Fibroblast of lung (primary cell): ENCODE data around the gene CNNM2. TPM values are rescaled to one million over a fixed set of nuclear protein-coding genes. Genes with fewer than 3 reads are reported as not detected.
"Not testable (repeated sequence)": the region's sequence is repeated elsewhere in the genome, so short reads cannot be mapped to it uniquely, and the experiment has no call there.

ENCODE experiments used
- DNase-seq, 2 donors: peaks; one replicate each; pipeline versions ENCODE4 v3.0.0 to v3.0.0-alpha.2; 2010; ENCODE audit warnings: low read depth in 2 of 2
- H2AFZ ChIP-seq: 2 replicates; pipeline ENCODE4 v1.5.1; 2012; ENCODE audit warnings: low read length, control low read depth, inconsistent platforms
- H3K27ac ChIP-seq: 2 replicates; pipeline ENCODE4 v1.5.1; 2011; ENCODE audit warnings: low read length, control low read depth; ENCODE audit not compliant: insufficient read depth
- H3K27me3 ChIP-seq: 2 replicates; pipeline ENCODE4 v1.5.1; 2011; ENCODE audit warnings: mild to moderate bottlenecking, low read length; ENCODE audit not compliant: control insufficient read depth, insufficient read depth
- H3K36me3 ChIP-seq: 2 replicates; pipeline ENCODE4 v1.5.1; 2011; ENCODE audit warnings: low read length; ENCODE audit not compliant: control insufficient read depth, insufficient read depth
- H3K4me1 ChIP-seq: 2 replicates; pipeline ENCODE4 v1.5.1; 2011; ENCODE audit warnings: low read length; ENCODE audit not compliant: control insufficient read depth, insufficient read depth; ENCODE audit errors: extremely low read depth
- H3K4me2 ChIP-seq: 2 replicates; pipeline ENCODE4 v1.5.1; 2011; ENCODE audit warnings: low read length, control low read depth; ENCODE audit not compliant: insufficient read depth; ENCODE audit errors: extremely low read depth
- H3K4me3 ChIP-seq, 4 experiments: fragments of 200-600 bp in 1 of 4; sonication (generic) in 1 of 4; replicated peaks in 1 of 4; 2 replicates each; pipeline ENCODE4 v1.5.1; 2011 to 2016; ENCODE audit warnings: low read length in 4 of 4, low read depth in 3 of 4, mild to moderate bottlenecking in 3 of 4, control low read depth in 2 of 4, inconsistent platforms in 1 of 4, mixed read lengths in 1 of 4; ENCODE audit not compliant: insufficient read depth in 1 of 4; ENCODE audit errors: control extremely low read depth in 1 of 4
- H3K79me2 ChIP-seq: 2 replicates; pipeline ENCODE4 v1.5.1; 2012; ENCODE audit warnings: mild to moderate bottlenecking, low read length, inconsistent platforms; ENCODE audit not compliant: control insufficient read depth, insufficient read depth
- H3K9ac ChIP-seq: 2 replicates; pipeline ENCODE4 v1.5.1; 2011; ENCODE audit warnings: mild to moderate bottlenecking, low read length, control low read depth; ENCODE audit not compliant: insufficient read depth
- H3K9me3 ChIP-seq: 2 replicates; pipeline ENCODE4 v1.5.1; 2012; ENCODE audit warnings: low read depth, low read length; ENCODE audit not compliant: control insufficient read depth, insufficient read depth
- H4K20me1 ChIP-seq: 2 replicates; pipeline ENCODE4 v1.5.1; 2011; ENCODE audit warnings: low read length; ENCODE audit not compliant: control insufficient read depth, insufficient read depth; ENCODE audit errors: extremely low read depth
- CTCF ChIP-seq, 2 donors: IDR thresholded peaks in 1 of 2; conservative IDR thresholded peaks in 1 of 2; 1 replicate in 1 of 2; 2 replicates in 1 of 2; pipeline ENCODE4 v1.5.1; 2011 to 2012; ENCODE audit warnings: low read length in 2 of 2, control low read depth in 1 of 2, inconsistent platforms in 1 of 2, low read depth in 1 of 2, mild to moderate bottlenecking in 1 of 2
- EZH2 ChIP-seq: IDR thresholded peaks from 2 replicates; pipeline ENCODE4 v1.5.1; 2012; ENCODE audit warnings: low read length, control low read depth, mild to moderate bottlenecking; ENCODE audit errors: missing control alignments
- polyA plus RNA-seq, 2 donors: library from polyadenylated mRNA; depleted of rRNA in 1 of 2; stranded (reverse) in 1 of 2; unstranded in 1 of 2; fragments of >200 nt; gene quantifications; 2 replicates each; pipeline ENCODE4 v1.2.1, GENCODE V29; 2011 to 2012; ENCODE audit warnings: missing spikeins in 1 of 2
- total RNA-seq: library from RNA; depleted of rRNA; stranded (reverse); fragments of >200 nt; gene quantifications from 2 replicates; pipeline ENCODE4 v1.2.1, GENCODE V29; 2014

CNNM2 gene
- total and polyA plus RNA-seq, 2 donors (not counting 1 experiment from before 2014, with no cell fraction given): 3.4 to 6.1 TPM

GRCh38 chr10:102967123-102967522 lies 49.0 kb downstream of the CNNM2 start:
- no peak overlapping the region for H3K27ac ChIP-seq
- no peak overlapping the region for H3K4me3 ChIP-seq
- H3K9ac ChIP-seq: no peak overlapping the region
- no peaks in the 10 kb centered on the region for H3K27me3 ChIP-seq
- H2AFZ ChIP-seq: no peak overlapping the region
- no peaks in the 10 kb centered on the region for H3K4me1 ChIP-seq
- no peak overlapping the region for H3K4me2 ChIP-seq
- H4K20me1 ChIP-seq: no peaks in the 10 kb centered on the region
- no peak for TF ChIP-seq CTCF (conservative IDR thresholded peaks at IDR 0.05 in 1 of 2, IDR thresholded peaks at IDR 0.05 in 1 of 2; ENCODE audit: low read depth in 1 of 2, low read length in 2 of 2)
- no peak for TF ChIP-seq EZH2
- H3K9me3 ChIP-seq: no peaks in the 10 kb centered on the region
- no peak for DNase-seq
- no peaks in the 10 kb centered on the region for H3K36me3 ChIP-seq
- no peaks in the 10 kb centered on the region for H3K79me2 ChIP-seq

DNA sequence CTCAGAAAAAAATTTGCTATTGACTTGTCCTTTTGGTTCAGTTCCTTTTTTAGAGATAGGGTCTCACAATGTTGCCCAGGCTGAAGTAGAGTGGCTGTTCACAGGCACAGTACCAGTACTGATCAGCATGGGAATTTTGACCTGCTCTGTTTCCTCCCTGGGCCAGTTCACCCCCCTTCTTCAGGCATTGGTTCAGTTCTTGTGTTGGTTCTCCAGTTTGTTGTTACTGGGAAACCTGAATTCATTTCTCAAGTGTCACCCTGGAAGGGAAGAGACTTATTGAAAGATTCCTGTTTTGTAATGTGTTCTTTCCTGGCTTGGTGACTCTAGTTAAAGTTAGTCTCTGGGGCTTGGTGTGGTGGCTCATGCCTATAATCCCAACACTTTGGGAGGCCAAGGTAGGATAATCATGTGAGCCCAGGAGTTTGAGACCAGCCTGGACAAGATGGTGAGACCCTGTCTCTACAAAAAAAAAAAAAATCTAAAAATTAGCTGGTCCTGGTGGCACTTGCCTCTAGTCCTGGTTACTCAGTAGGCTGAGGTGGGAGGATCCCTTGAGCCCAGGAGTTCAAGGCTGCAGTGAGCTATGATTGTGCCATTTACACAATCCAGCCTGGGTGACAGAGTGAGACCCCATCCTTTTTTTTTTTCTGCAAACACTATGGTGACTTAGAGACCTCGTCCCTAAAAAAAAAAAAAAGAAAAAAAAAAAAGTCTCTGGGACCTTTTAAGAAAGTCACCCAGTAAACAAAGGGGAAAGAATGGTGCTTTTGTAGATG lies 52.7 kb downstream of the CNNM2 start:
- no peak overlapping the region for H3K4me2 ChIP-seq
- H3K9ac ChIP-seq: no peak overlapping the region
- H3K9me3 ChIP-seq: no peaks in the 10 kb centered on the region
- no peak overlapping the region for H2AFZ ChIP-seq
- TF ChIP-seq EZH2 (no peak), CTCF (conservative IDR thresholded peaks at IDR 0.05 in 1 of 2, IDR thresholded peaks at IDR 0.05 in 1 of 2; ENCODE audit: low read depth in 1 of 2, low read length in 2 of 2) (no peak)
- no peak for DNase-seq
- no peaks in the 10 kb centered on the region for H3K36me3 ChIP-seq
- no peaks in the 10 kb centered on the region for H4K20me1 ChIP-seq
- H3K27me3 ChIP-seq: no peaks in the 10 kb centered on the region
- H3K4me3 ChIP-seq: no peak overlapping the region
- H3K79me2 ChIP-seq: no peaks in the 10 kb centered on the region
- no peaks in the 10 kb centered on the region for H3K4me1 ChIP-seq
- no peak overlapping the region for H3K27ac ChIP-seq

DNA sequence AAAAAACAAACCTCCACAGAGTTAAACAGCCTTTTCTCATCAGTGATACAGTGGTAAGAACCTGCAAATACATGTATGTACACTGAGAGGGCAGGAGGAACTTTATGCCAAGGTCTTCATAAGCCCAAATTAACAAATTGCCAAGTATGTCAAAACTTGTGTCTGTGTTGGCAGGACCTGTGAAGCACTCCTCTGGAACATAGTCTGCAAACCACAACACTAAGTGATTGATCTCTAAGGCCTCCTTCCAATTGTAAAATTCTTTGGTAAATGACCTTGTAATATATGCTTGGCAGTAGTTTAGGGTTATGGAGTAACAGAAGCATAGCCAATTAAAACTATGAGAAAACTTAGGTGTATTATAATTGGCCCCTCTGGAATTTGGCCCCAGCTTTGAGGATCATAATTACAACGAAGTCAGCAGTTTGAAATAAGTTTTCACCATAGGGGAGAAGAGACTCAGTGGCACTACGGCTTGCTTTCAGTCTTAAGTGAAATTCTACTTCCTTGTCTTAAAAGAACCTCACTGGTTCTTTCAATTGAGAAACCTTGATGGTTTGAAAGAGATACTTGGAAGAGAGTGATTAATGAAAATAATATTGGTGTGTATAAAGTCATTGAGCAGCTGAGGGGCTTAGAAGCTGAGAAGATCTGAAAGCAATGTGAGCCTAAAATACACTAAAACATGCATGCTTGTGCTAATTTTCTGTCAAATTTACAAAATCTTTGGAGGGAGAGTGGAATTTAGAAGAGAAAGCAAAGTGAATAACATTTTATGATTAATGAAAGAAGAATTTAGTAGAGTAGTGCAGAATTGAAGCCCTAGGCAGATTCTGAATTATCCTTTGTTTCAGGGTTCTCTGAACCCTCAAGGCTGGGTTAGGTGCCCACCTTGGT lies 57.6 kb downstream of the CNNM2 start:
- H3K9ac ChIP-seq: no peak overlapping the region
- H2AFZ ChIP-seq: no peak overlapping the region
- no peak overlapping the region for H3K4me2 ChIP-seq
- H4K20me1 ChIP-seq: no peaks in the 10 kb centered on the region
- no peaks in the 10 kb centered on the region for H3K4me1 ChIP-seq
- no peak overlapping the region for H3K27ac ChIP-seq
- no peaks in the 10 kb centered on the region for H3K9me3 ChIP-seq
- no peaks in the 10 kb centered on the region for H3K27me3 ChIP-seq
- no peaks in the 10 kb centered on the region for H3K79me2 ChIP-seq
- no peak overlapping the region for H3K4me3 ChIP-seq
- no peaks in the 10 kb centered on the region for H3K36me3 ChIP-seq
- no peak for TF ChIP-seq CTCF (conservative IDR thresholded peaks at IDR 0.05 in 1 of 2, IDR thresholded peaks at IDR 0.05 in 1 of 2; ENCODE audit: low read depth in 1 of 2, low read length in 2 of 2)
- no peak for TF ChIP-seq EZH2
- peak in 1 of 2 donors; percentile 38 for DNase-seq

GRCh38 chr10:102976380-102976726 lies 58.3 kb downstream of the CNNM2 start:
- H3K4me3 ChIP-seq, H3K27ac ChIP-seq, H3K27me3 ChIP-seq: not testable (repeated sequence)

More at GRCh38 chr10:102976380-102976726, 58.3 kb downstream of the CNNM2 start:
- H3K4me2 ChIP-seq, DNase-seq, H4K20me1 ChIP-seq, H3K79me2 ChIP-seq, H3K4me1 ChIP-seq, H3K36me3 ChIP-seq, H3K9me3 ChIP-seq, H2AFZ ChIP-seq, H3K9ac ChIP-seq: not testable (repeated sequence)
